Right cardiac atrium (tissue), 5 donors: ENCODE measurements around the gene GYPE. TPM values are rescaled to one million over a fixed set of nuclear protein-coding genes. Genes with fewer than 3 reads are reported as not detected.
"Not testable (repeated sequence)": the region's sequence is repeated elsewhere in the genome, so short reads cannot be mapped to it uniquely, and the experiment has no call there.

Source experiments
- ATAC-seq, 2 donors: fragments of 200-7000 bp; cut with Tn5 transposase; one replicate each; pipeline versions ENCODE4 v1.8.0 to v1.9.1; 2020; ENCODE audit warnings: moderate library complexity in 2 of 2, mild to moderate bottlenecking in 1 of 2
- DNase-seq, 3 donors: peaks; one replicate each; pipeline ENCODE4 v3.0.0-alpha.2; 2020
- H3K27ac ChIP-seq: one replicate; pipeline ENCODE4 v1.5.1; 2013; ENCODE audit warnings: mild to moderate bottlenecking, low read length, control low read depth, moderate library complexity
- H3K27me3 ChIP-seq: one replicate; pipeline ENCODE4 v1.6.1; 2013; ENCODE audit not compliant: control insufficient read depth, insufficient read depth
- H3K4me1 ChIP-seq: one replicate; pipeline ENCODE4 v1.6.1; 2013; ENCODE audit warnings: low read length; ENCODE audit not compliant: control insufficient read depth, insufficient read depth
- H3K4me3 ChIP-seq: one replicate; pipeline ENCODE4 v1.5.1; 2013; ENCODE audit warnings: low read length, control low read depth
- H3K9me3 ChIP-seq: one replicate; pipeline ENCODE4 v1.6.1; 2013; ENCODE audit warnings: low read length; ENCODE audit not compliant: control insufficient read depth
- WGBS: extraction: QIAGEN DNeasy Blood & Tissue Kit; methylation state at CpG from one replicate; pipeline ENCODE4 v1.1.7; 2013; 5-methylcytosine and 5-hydroxymethylcytosine counted together
- intact Hi-C, 4 donors: fragments of 100-400 bp; cut with DNase I; formaldehyde crosslinking; loops; one replicate each; pipeline versions ENCODE4 v1.11.0 to v1.14.0; 2022 to 2023
- polyA plus RNA-seq: library from polyadenylated mRNA; stranded (reverse); fragments of 200-250 nt; gene quantifications from one replicate; pipeline ENCODE4 v1.2.3, GENCODE V29; 2013
- total RNA-seq, 4 donors: library from RNA; stranded (reverse); fragmentation: NEBNext Ultra II Directional; extraction: Animal tissue kit (Norgen Biotek cat#: 25700); gene quantifications; one replicate each; pipeline ENCODE4 v1.2.1, GENCODE V29; 2021
- donor health status: healthy with polysubstance abuse.
- donor health status: DM: no; HTN: yes; CAD: no.
- donor health status: DM: no; HTN: no; CAD: no.
- donor health status: DM: no; HTN: yes; CAD: no; lungs with severe emphysema.
- donor health status: DM: yes; HTN: yes; CAD: no.

GYPE gene
- total and polyA plus RNA-seq, 5 donors, result 0.62 to 1.7 (median 1.0) TPM

- H3K9me3 ChIP-seq, H3K4me1 ChIP-seq, intact Hi-C loops, H3K27me3 ChIP-seq: not testable (repeated sequence)
- DNase-seq, result peak; percentile 73 to 82 (median 81)
- peak; percentile 85 to 92 for ATAC-seq
- peak overlapping the region; percentile 36 for H3K4me3 ChIP-seq
- 11% methylated on average over 59 of the region's 59 CpGs for whole genome bisulfite sequencing
- peak overlapping the region; percentile 19 for H3K27ac ChIP-seq
These were observed 6.4 kb upstream of the GYPE start for GRCh38 chr4:143911528-143912417.

DNA sequence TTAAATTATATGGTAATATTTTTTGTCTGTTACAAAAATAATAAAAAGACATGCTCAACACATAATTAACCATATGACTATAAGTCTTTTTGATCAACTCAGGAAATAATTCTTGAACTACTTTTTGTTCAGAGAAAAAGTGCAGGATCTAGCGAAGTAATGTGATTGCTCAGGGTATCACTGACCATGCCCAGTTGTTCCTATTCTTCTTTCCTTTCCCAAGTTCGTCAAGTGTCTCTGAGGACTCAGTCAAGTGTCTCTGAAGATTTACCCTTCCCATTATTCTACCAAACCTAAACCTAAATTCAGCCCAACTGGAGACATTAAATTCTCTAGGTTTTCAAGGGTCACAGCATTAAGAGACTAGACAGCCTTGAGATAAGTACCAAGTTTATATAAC, 5.5 kb upstream of the GYPE start:
- ATAC-seq, H3K4me3 ChIP-seq, H3K27ac ChIP-seq, H3K27me3 ChIP-seq, H3K4me1 ChIP-seq, DNase-seq, intact Hi-C loops, H3K9me3 ChIP-seq: not testable (repeated sequence)
- 41% methylated on average over 2 of the region's 2 CpGs for WGBS

DNA sequence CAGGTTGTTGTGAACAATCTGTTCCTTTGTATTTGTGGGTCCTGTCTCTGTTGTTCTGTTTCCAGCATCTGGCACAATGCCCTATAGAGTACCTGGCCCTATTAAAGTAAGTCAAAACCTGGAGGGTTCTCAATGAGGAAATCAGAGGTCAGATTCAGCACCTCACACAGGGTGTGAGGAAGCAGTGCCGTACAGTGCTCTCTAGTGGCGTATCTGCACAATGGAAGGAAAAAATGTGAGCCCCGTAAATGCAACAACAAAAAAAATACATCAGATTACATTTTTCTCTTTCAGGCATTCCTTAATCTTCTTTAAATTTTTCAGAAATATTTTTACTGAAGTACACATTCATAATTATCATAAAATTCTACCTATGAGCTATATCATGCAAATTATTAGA, 2.5 kb upstream of the GYPE start:
- intact Hi-C loops, DNase-seq: not testable (repeated sequence)
- peak; percentile 48 to 66 for ATAC-seq

DNA sequence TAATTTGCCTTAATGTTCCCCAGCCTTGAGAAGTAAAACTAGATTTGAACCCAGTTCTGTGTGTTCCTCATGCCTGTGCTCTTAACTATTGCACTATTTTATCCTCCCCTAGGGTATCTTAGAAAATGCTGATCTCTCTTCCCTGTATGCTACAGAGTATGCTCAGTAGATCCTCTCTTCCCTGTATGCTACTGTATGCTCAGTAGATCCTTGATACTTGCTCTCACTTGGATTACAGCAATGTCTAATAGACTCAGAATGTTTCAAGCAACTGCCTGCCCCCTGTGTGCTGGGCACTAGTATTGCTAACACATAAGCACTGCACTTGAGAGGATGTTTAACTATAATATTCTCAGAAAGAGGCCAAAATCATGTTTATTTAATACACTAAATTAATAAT, 928 bp downstream of the GYPE start:
- H3K4me3 ChIP-seq, intact Hi-C loops, DNase-seq, H3K4me1 ChIP-seq, H3K9me3 ChIP-seq, H3K27ac ChIP-seq, H3K27me3 ChIP-seq, ATAC-seq: not testable (repeated sequence)

More for the DNA sequence above, 2.5 kb upstream of the GYPE start:
- not testable (repeated sequence) for H3K27me3 ChIP-seq, H3K9me3 ChIP-seq, H3K4me1 ChIP-seq, H3K4me3 ChIP-seq, H3K27ac ChIP-seq
- WGBS, result 14% methylated on average over 3 of the region's 3 CpGs

DNA sequence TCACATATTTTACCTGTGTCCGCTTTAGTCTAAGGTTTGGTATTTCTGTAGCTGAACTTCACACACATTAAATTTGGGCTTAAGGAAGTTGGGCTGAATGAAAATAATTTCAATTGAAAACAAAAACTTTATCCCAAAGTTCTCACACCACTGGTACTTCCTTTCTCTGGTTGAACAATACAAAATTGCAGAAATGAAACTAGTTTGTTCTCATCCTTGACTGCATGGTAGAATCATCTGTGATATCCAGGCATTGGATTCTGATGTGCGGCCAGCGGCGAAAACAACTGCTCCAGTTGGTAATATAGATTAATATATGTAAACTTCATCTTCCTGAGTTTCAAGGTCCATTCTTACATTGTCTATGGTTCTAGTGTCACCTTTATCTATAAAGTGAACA, 15.0 kb downstream of the GYPE start:
- H3K4me3 ChIP-seq, intact Hi-C loops, H3K4me1 ChIP-seq, H3K9me3 ChIP-seq, H3K27me3 ChIP-seq, DNase-seq, ATAC-seq, H3K27ac ChIP-seq: not testable (repeated sequence)
- WGBS, result 70% methylated on average over 4 of the region's 4 CpGs

GRCh38 chr4:143888189-143888588, 17.2 kb downstream of the GYPE start:
- H3K9me3 ChIP-seq, DNase-seq, H3K27me3 ChIP-seq, H3K4me1 ChIP-seq, ATAC-seq, intact Hi-C loops, H3K27ac ChIP-seq, H3K4me3 ChIP-seq: not testable (repeated sequence)
- 17% methylated on average over 1 of the region's 3 CpGs for WGBS

- H3K4me1 ChIP-seq, H3K9me3 ChIP-seq, DNase-seq, H3K27ac ChIP-seq, intact Hi-C loops, ATAC-seq, H3K4me3 ChIP-seq, H3K27me3 ChIP-seq: not testable (repeated sequence)
These were observed 20.4 kb downstream of the GYPE start for GRCh38 chr4:143884965-143885364.

DNA sequence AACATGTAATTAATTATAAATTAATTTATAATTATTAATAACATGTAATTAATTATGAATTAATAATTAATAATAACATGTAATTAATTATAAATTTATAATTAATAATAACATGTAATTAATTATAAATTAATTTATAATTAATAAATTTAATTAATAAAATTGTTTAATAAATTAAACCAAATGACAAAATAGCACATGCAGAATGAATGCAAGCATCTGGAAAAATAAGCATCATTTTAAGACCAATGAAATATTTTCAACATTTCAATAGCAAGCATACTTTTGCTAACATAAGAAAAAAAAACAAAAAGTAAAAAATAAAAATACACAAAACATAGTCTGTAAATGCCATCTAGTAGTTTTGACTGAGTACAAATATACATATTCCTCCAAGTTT, 21.8 kb downstream of the GYPE start:
- intact Hi-C loops, result no loop called here
- no peaks in the 10 kb centered on the region for H3K4me1 ChIP-seq
- DNase-seq (no peak), ATAC-seq (no peak)
- no peaks in the 10 kb centered on the region for H3K27me3 ChIP-seq
- no peak overlapping the region for H3K27ac ChIP-seq
- H3K4me3 ChIP-seq, result no peak overlapping the region
- H3K9me3 ChIP-seq, result no peaks in the 10 kb centered on the region

GRCh38 chr4:143882892-143883291, 22.5 kb downstream of the GYPE start:
- Histone ChIP-seq H3K4me1 (no peaks in the 10 kb centered on the region), H3K27me3 (no peaks in the 10 kb centered on the region), H3K4me3 (no peak overlapping the region), H3K9me3 (no peaks in the 10 kb centered on the region), H3K27ac (no peak overlapping the region)
- intact Hi-C loops, result no loop called here
- 86% methylated on average over 4 of the region's 4 CpGs for WGBS
- ATAC-seq (no peak), DNase-seq (no peak)

DNA sequence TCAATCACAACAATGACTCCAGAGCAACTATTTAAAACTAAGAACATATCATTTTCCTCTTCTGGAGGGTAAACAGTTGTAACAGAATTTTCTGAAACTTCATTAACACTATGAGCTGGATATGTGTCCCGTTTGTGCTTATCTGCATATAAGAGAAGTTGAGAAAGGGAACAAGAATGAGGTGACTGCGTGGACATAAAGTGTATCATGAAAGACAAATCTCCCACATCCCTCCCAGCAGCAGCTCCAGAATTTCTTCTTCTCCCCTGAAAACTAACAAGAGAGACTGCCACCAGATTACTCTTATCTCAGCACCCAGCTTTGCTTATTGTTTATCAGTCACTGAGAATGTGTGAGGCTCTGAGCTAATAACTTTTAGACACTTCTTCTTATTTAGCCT, 25.8 kb downstream of the GYPE start:
- ATAC-seq, DNase-seq, H3K27me3 ChIP-seq, H3K9me3 ChIP-seq, H3K27ac ChIP-seq, H3K4me1 ChIP-seq, intact Hi-C loops, H3K4me3 ChIP-seq: not testable (repeated sequence)
- 50% methylated on average over 2 of the region's 2 CpGs for WGBS

DNA sequence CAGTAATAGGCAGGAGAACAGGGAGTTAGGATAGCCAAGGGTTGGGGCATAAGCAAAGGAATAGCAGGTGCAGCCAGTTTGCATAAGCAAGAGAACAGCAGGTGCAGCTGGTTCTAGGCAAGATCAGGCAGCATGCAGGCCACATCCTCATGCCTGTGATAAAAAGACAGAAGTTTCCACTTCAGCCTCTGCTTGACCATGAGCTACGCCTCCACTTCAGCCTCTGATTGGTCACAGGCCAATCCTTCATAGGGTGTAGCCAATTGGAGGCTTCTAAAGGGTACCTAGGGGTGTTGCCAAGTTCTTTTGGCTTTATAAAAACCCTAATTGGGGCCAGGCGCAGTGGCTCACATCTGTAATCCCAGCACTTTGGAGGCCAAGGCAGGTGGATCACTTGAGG, 30.0 kb downstream of the GYPE start:
- H3K4me1 ChIP-seq, H3K27ac ChIP-seq, H3K27me3 ChIP-seq, H3K4me3 ChIP-seq, H3K9me3 ChIP-seq, ATAC-seq, DNase-seq, intact Hi-C loops: not testable (repeated sequence)
- WGBS, result 97% methylated on average over 2 of the region's 2 CpGs
